GM21576 (cell line): Measurements from ENCODE around the gene DOCK4.

Experiments
- ATAC-seq: cut with Tn5 transposase; IDR thresholded peaks from one replicate; pipeline ENCODE4 v1.9.1; 2021; ENCODE audit warnings: mild to moderate bottlenecking, moderate library complexity; ENCODE audit not compliant: unreplicated experiment

The DOCK4 gene

GRCh38 chr7:111690364-111691111 lies 515.7 kb downstream of the DOCK4 start:
- ATAC-seq, result no peak

- ATAC-seq, result no peak
Measured at GRCh38 chr7:111685349-111685748, 520.9 kb downstream of the DOCK4 start.

- no peak for ATAC-seq
Measured at GRCh38 chr7:111682588-111683340, 523.4 kb downstream of the DOCK4 start.

GRCh38 chr7:111681242-111681641 lies 525.0 kb downstream of the DOCK4 start:
- ATAC-seq, result no peak

GRCh38 chr7:111678986-111679385 lies 527.2 kb downstream of the DOCK4 start:
- ATAC-seq, result no peak

GRCh38 chr7:111678281-111678680 lies 527.9 kb downstream of the DOCK4 start:
- ATAC-seq, result no peak

- ATAC-seq, result no peak
Measured at GRCh38 chr7:111677848-111678247, 528.4 kb downstream of the DOCK4 start.

- no peak for ATAC-seq
Measured at GRCh38 chr7:111676811-111677210, 529.4 kb downstream of the DOCK4 start.
